C4-2B (cell line): ENCODE results near the gene USP49.
A peak's percentile ranks its signal among the peaks of the same experiment; 100 is the strongest.

ENCODE experiments used
- CTCF ChIP-seq: fragments of 450-650 bp; conservative IDR thresholded peaks from 2 replicates; pipeline ENCODE4 v1.5.1; 2017; ENCODE audit warnings: mild to moderate bottlenecking
- ZFX ChIP-seq: fragments of 450-650 bp; IDR thresholded peaks from 2 replicates; pipeline ENCODE4 v1.6.1; 2017

GRCh38 chr6:41801380-41801779, 93.8 kb downstream of the USP49 start:
- peak; percentile 64 for TF ChIP-seq CTCF
- TF ChIP-seq ZFX: no peak
